SH-SY5Y (cell line): ENCODE results near the gene SELENOS.

ENCODE experiments used
- GATA2 ChIP-seq: IDR thresholded peaks from 2 replicates; pipeline ENCODE4 v1.6.1; 2011; ENCODE audit warnings: mild to moderate bottlenecking, low read depth, low read length
- GATA3 ChIP-seq: IDR thresholded peaks from 2 replicates; pipeline ENCODE4 v1.6.1; 2011; ENCODE audit warnings: low read depth, mild to moderate bottlenecking, low read length, moderate library complexity

GRCh38 chr15:101318839-101319238, 41.6 kb upstream of the SELENOS start:
- TF ChIP-seq GATA2 = no peak
- no peak for TF ChIP-seq GATA3
